Measurements from ENCODE around the gene PPP6R1. TPM values are rescaled to one million over a fixed set of nuclear protein-coding genes. Genes with fewer than 3 reads are reported as not detected.

PPP6R1 gene
- total RNA-seq, 1 experiment from 2014 or later = 70.6 TPM

GRCh38 chr19:55265723-55266386, 7.0 kb upstream of the PPP6R1 start:
- Mint-ChIP-seq H3K4me3 (ENCODE audit: unreplicated experiment) (no peak overlapping the region), H3K4me1 (ENCODE audit: insufficient read depth, unreplicated experiment) (no peaks in the 10 kb centered on the region), H3K9me3 (ENCODE audit: unreplicated experiment) (peaks cover 9% of the 10 kb centered on the region), H3K36me3 (ENCODE audit: insufficient read depth, unreplicated experiment) (peaks cover 17% of the 10 kb centered on the region), H3K27ac (ENCODE audit: low read depth, unreplicated experiment) (no peak overlapping the region), H3K27me3 (ENCODE audit: insufficient read depth, unreplicated experiment) (no peaks in the 10 kb centered on the region)
- intact Hi-C loops (cut with micrococcal nuclease) = no loop called here
- no TSS peak for BruUV-seq (replicated peaks)
- ChIA-PET POLR2A (no interaction called here), CTCF (no interaction called here)
- no peak for DNase-seq (ENCODE audit: unreplicated experiment)
- TF ChIP-seq CTCF (IDR thresholded peaks at IDR 0.05; ENCODE audit: unreplicated experiment) = no peak

GRCh38 chr19:55265173-55265572, 6.4 kb upstream of the PPP6R1 start:
- Mint-ChIP-seq H3K4me1 (ENCODE audit: insufficient read depth, unreplicated experiment) (no peaks in the 10 kb centered on the region), H3K36me3 (ENCODE audit: insufficient read depth, unreplicated experiment) (peaks cover 13% of the 10 kb centered on the region), H3K27me3 (ENCODE audit: insufficient read depth, unreplicated experiment) (no peaks in the 10 kb centered on the region), H3K27ac (ENCODE audit: low read depth, unreplicated experiment) (no peak overlapping the region), H3K4me3 (ENCODE audit: unreplicated experiment) (no peak overlapping the region), H3K9me3 (ENCODE audit: unreplicated experiment) (peaks cover 9% of the 10 kb centered on the region)
- ChIA-PET CTCF (interaction anchor here (1.4 kb wide), 1 partner anchor 36 kb away, joined by 3 read pairs; no protein-coding TSS in a partner anchor), POLR2A (no interaction called here)
- no TSS peak for BruUV-seq (replicated peaks)
- no peak for TF ChIP-seq CTCF (IDR thresholded peaks at IDR 0.05; ENCODE audit: unreplicated experiment)
- intact Hi-C loops (cut with micrococcal nuclease) = no loop called here
- no peak for DNase-seq (ENCODE audit: unreplicated experiment)

DNA sequence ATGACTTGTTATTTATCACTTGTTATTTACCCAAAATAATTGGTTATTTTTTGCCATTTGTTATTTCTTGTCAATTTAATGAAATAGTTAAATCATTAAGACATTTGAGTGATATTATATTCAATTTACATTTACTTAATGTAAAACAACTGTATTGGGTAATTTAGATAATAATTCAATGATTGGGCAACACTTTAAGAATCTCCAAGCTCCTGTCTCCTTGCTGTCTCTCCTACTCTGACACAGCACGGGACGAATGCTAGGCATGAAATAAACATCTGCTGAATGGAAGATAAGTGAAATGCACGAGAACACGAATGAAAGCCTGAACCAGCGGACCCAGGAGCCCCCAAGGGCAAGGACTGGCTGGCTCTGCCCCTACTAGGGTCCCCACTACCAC, 5.7 kb upstream of the PPP6R1 start:
- Mint-ChIP-seq H3K36me3 (ENCODE audit: insufficient read depth, unreplicated experiment) (peaks cover 17% of the 10 kb centered on the region), H3K4me3 (ENCODE audit: unreplicated experiment) (no peak overlapping the region), H3K27me3 (ENCODE audit: insufficient read depth, unreplicated experiment) (no peaks in the 10 kb centered on the region), H3K27ac (ENCODE audit: low read depth, unreplicated experiment) (no peak overlapping the region), H3K9me3 (ENCODE audit: unreplicated experiment) (peaks cover 9% of the 10 kb centered on the region), H3K4me1 (ENCODE audit: insufficient read depth, unreplicated experiment) (no peaks in the 10 kb centered on the region)
- TF ChIP-seq CTCF (IDR thresholded peaks at IDR 0.05; ENCODE audit: unreplicated experiment) = no peak
- ChIA-PET CTCF (interaction anchor here (1.4 kb wide), 1 partner anchor 37 kb away, joined by 3 read pairs; no protein-coding TSS in a partner anchor), POLR2A (no interaction called here)
- intact Hi-C loops (cut with micrococcal nuclease) = no loop called here
- BruUV-seq (replicated peaks) = no TSS peak
- no peak for DNase-seq (ENCODE audit: unreplicated experiment)

GRCh38 chr19:55262359-55262758, 3.5 kb upstream of the PPP6R1 start:
- no peak for DNase-seq (ENCODE audit: unreplicated experiment)
- Mint-ChIP-seq H3K27ac (ENCODE audit: low read depth, unreplicated experiment) (no peak overlapping the region), H3K4me1 (ENCODE audit: insufficient read depth, unreplicated experiment) (peaks cover 3% of the 10 kb centered on the region), H3K27me3 (ENCODE audit: insufficient read depth, unreplicated experiment) (no peaks in the 10 kb centered on the region), H3K36me3 (ENCODE audit: insufficient read depth, unreplicated experiment) (peaks cover 26% of the 10 kb centered on the region), H3K4me3 (ENCODE audit: unreplicated experiment) (no peak overlapping the region), H3K9me3 (ENCODE audit: unreplicated experiment) (peaks cover 9% of the 10 kb centered on the region)
- intact Hi-C loops (cut with micrococcal nuclease) = no loop called here
- TF ChIP-seq CTCF (IDR thresholded peaks at IDR 0.05; ENCODE audit: unreplicated experiment) = no peak
- CTCF ChIA-PET = interaction anchor here (0.6 to 1.2 kb wide), 2 partner anchors 29 to 121 kb away, joined by 4 to 6 read pairs; no protein-coding TSS in a partner anchor
- POLR2A ChIA-PET = interaction anchor here (0.6 to 1.2 kb wide), 2 partner anchors 46 to 145 kb away, joined by 3 read pairs; partner anchors contain the start of gene PPP1R12C
- BruUV-seq (replicated peaks) = no TSS peak
